Measurements from ENCODE around the gene PARD6G. TPM values are rescaled to one million over a fixed set of nuclear protein-coding genes. Genes with fewer than 3 reads are reported as not detected.

PARD6G gene
- total and polyA plus RNA-seq, 9 of the 15 experiments (the other 6 are each of a cell fraction or from before 2014, with no cell fraction given), result 0.03 to 1.2 (median 0.26) TPM

GRCh38 chr18:80191907-80192652 is 55.2 kb downstream of the PARD6G start:
- no peaks in the 10 kb centered on the region for H3K4me1 ChIP-seq (replicated peaks in 1 of 2; ENCODE audit: control insufficient read depth in 2 of 2, insufficient read depth in 2 of 2, low read length in 2 of 2)
- intact Hi-C loops (cut with micrococcal nuclease), result no loop called here
- H3K9ac ChIP-seq (ENCODE audit: insufficient read depth in 1 of 2, low read depth in 2 of 2, low read length in 2 of 2), result no peak overlapping the region
- no peak overlapping the region for H3K27ac ChIP-seq (ENCODE audit: extremely low read depth, low read depth, low read length)
- H3K9me1 ChIP-seq (ENCODE audit: control insufficient read depth, insufficient read depth, low read length), result no peaks in the 10 kb centered on the region
- peaks cover 17 to 63% of the 10 kb centered on the region in 2 experiments for H3K27me3 ChIP-seq (ENCODE audit: control insufficient read depth in 2 of 2, insufficient read depth in 2 of 2, low read length in 2 of 2)
- 1% methylated on average over 8 of the region's 19 CpGs for WGBS (ENCODE audit: insufficient coverage, low coverage, missing lambda C conversion rate)
- BruUV-seq (replicated peaks), result no TSS peak
- no peaks in the 10 kb centered on the region for H3K79me2 ChIP-seq (ENCODE audit: control insufficient read depth, insufficient read depth, low read length)
- H2AFZ ChIP-seq (ENCODE audit: low read depth, low read length), result no peak overlapping the region
- in situ Hi-C loops (cut with MboI), result no loop called here
- no peaks in the 10 kb centered on the region for H3K36me3 ChIP-seq (ENCODE audit: control insufficient read depth, insufficient read depth, low read length)
- no peak overlapping the region for H3K4me3 ChIP-seq
- TF ChIP-seq CREB3L1 (IDR thresholded peaks at IDR 0.05; ENCODE audit: borderline replicate concordance, low read depth) (no peak), E2F3 (CRISPR knock-in tag; IDR thresholded peaks at IDR 0.05) (no peak)
- DNase-seq (ENCODE audit: extremely low read depth in 1 of 4, low spot score in 3 of 4) (no peak), FAIRE-seq (no peak), ATAC-seq (no peak)
- no peaks in the 10 kb centered on the region for H3K9me3 ChIP-seq (replicated peaks; ENCODE audit: control insufficient read depth, insufficient read depth, low read depth, low read length)
- POLR2A ChIA-PET, result no interaction called here
- no peak overlapping the region for H3K4me2 ChIP-seq (ENCODE audit: insufficient read depth, low read length)
- no peaks in the 10 kb centered on the region for H4K20me1 ChIP-seq (replicated peaks; ENCODE audit: control insufficient read depth, insufficient read depth, low read length)
- CTCF ChIA-PET (ENCODE audit: low intra/inter-chr PET ratio), result no interaction called here

GRCh38 chr18:80191264-80191663 is 56.0 kb downstream of the PARD6G start:
- peaks cover 17 to 68% of the 10 kb centered on the region in 2 experiments for H3K27me3 ChIP-seq (ENCODE audit: control insufficient read depth in 2 of 2, insufficient read depth in 2 of 2, low read length in 2 of 2)
- TF ChIP-seq TFAM (CRISPR knock-in tag; conservative IDR thresholded peaks at IDR 0.05) (no peak), EP400 (IDR thresholded peaks at IDR 0.05) (no peak), RBM14 (IDR thresholded peaks at IDR 0.05; ENCODE audit: borderline replicate concordance, insufficient read depth, low read depth, low read length) (no peak), IFI16 (CRISPR knock-in tag; IDR thresholded peaks at IDR 0.05) (no peak), SIN3A (IDR thresholded peaks at IDR 0.05; ENCODE audit: borderline replicate concordance in 2 of 2, control insufficient read depth in 1 of 2, low read depth in 2 of 2, low read length in 2 of 2) (no peak)
- no peak for ATAC-seq

More at GRCh38 chr18:80191264-80191663, 56.0 kb downstream of the PARD6G start:
- Histone ChIP-seq H3K9me3 (replicated peaks; ENCODE audit: control insufficient read depth, insufficient read depth, low read depth, low read length) (no peaks in the 10 kb centered on the region), H3K27ac (ENCODE audit: extremely low read depth, low read depth, low read length) (no peak overlapping the region), H3K4me1 (replicated peaks in 1 of 2; ENCODE audit: control insufficient read depth in 2 of 2, insufficient read depth in 2 of 2, low read length in 2 of 2) (no peaks in the 10 kb centered on the region), H4K20me1 (replicated peaks; ENCODE audit: control insufficient read depth, insufficient read depth, low read length) (no peaks in the 10 kb centered on the region), H3K4me2 (ENCODE audit: insufficient read depth, low read length) (no peak overlapping the region), H2AFZ (ENCODE audit: low read depth, low read length) (no peak overlapping the region), H3K9me1 (ENCODE audit: control insufficient read depth, insufficient read depth, low read length) (no peaks in the 10 kb centered on the region), H3K36me3 (ENCODE audit: control insufficient read depth, insufficient read depth, low read length) (no peaks in the 10 kb centered on the region), H3K4me3 (no peak overlapping the region), H3K79me2 (ENCODE audit: control insufficient read depth, insufficient read depth, low read length) (no peaks in the 10 kb centered on the region), H3K9ac (ENCODE audit: insufficient read depth in 1 of 2, low read depth in 2 of 2, low read length in 2 of 2) (no peak overlapping the region)
- BruUV-seq (replicated peaks), result no TSS peak
- CTCF ChIA-PET (ENCODE audit: low intra/inter-chr PET ratio), result no interaction called here
- POLR2A ChIA-PET, result interaction anchor here (0.6 kb wide), 1 partner anchor 30 kb away, joined by 3 read pairs; no protein-coding TSS in a partner anchor
- FAIRE-seq (no peak), DNase-seq (ENCODE audit: extremely low read depth in 1 of 4, low spot score in 3 of 4) (no peak)
- WGBS (ENCODE audit: insufficient coverage, low coverage, missing lambda C conversion rate), result 0% methylated on average over 1 of the region's 5 CpGs
- intact Hi-C loops (cut with micrococcal nuclease) (no loop called here), in situ Hi-C loops (cut with MboI) (no loop called here)
